ENCODE data around the gene CES2.
A peak's percentile ranks its signal among the peaks of the same experiment; 100 is the strongest.

Gene CES2

GRCh38 chr16:66961914-66962313 is 26.6 kb downstream of the CES2 start:
- Histone ChIP-seq H4K20me1 (ENCODE audit: insufficient read depth, low read length, poor library complexity, severe bottlenecking) (no peaks in the 10 kb centered on the region), H3K4me3 (ENCODE audit: low read length, poor library complexity, severe bottlenecking) (peak overlapping the region; percentile 78), H3K9me2 (replicated peaks; ENCODE audit: low read depth, low read length) (no peaks in the 10 kb centered on the region), H3K79me2 (ENCODE audit: insufficient read depth, low read length) (peaks cover 5% of the 10 kb centered on the region; the same call in 1 of the 2 replicates), H3K36me3 (ENCODE audit: insufficient read depth, low read length) (no peaks in the 10 kb centered on the region), H3F3A (ENCODE audit: low read depth) (no peaks in the 10 kb centered on the region), H3K9ac (ENCODE audit: low read depth, low read length, poor library complexity, severe bottlenecking) (peak overlapping the region; percentile 66), H3K4me1 (ENCODE audit: insufficient read depth, low read length, poor library complexity, severe bottlenecking) (peaks cover 16% of the 10 kb centered on the region), H3K9me3 (ENCODE audit: insufficient read depth, low read depth, low read length) (no peaks in the 10 kb centered on the region), H3K4me2 (ENCODE audit: low read depth, low read length, poor library complexity, severe bottlenecking) (peak overlapping the region; percentile 77), H3K27me3 (ENCODE audit: insufficient read depth, low read length, poor library complexity, severe bottlenecking) (no peaks in the 10 kb centered on the region), H2AFZ (ENCODE audit: low read length) (peak overlapping the region; percentile 75)
- TF ChIP-seq EZH2phosphoT487 (IDR thresholded peaks at IDR 0.05; ENCODE audit: borderline replicate concordance) (no peak), CTCF (conservative IDR thresholded peaks at IDR 0.05; ENCODE audit: low read length) (no peak)

GRCh38 chr16:66964049-66964448 is 28.7 kb downstream of the CES2 start:
- TF ChIP-seq CTCF (conservative IDR thresholded peaks at IDR 0.05; ENCODE audit: low read length): no peak
- H3K4me1 ChIP-seq (ENCODE audit: insufficient read depth, low read length, poor library complexity, severe bottlenecking): peaks cover 16% of the 10 kb centered on the region
- no peaks in the 10 kb centered on the region for H3K9me3 ChIP-seq (ENCODE audit: insufficient read depth, low read depth, low read length)
- H3K4me2 ChIP-seq (ENCODE audit: low read depth, low read length, poor library complexity, severe bottlenecking): peak overlapping the region; percentile 77
- H3K4me3 ChIP-seq (ENCODE audit: low read length, poor library complexity, severe bottlenecking): no peak overlapping the region
- no peaks in the 10 kb centered on the region for H3K36me3 ChIP-seq (ENCODE audit: insufficient read depth, low read length)
- no peak overlapping the region for H3K9ac ChIP-seq (ENCODE audit: low read depth, low read length, poor library complexity, severe bottlenecking)
- no peaks in the 10 kb centered on the region for H3K9me2 ChIP-seq (replicated peaks; ENCODE audit: low read depth, low read length)
- peaks cover 5% of the 10 kb centered on the region; the same call in 1 of the 2 replicates for H3K79me2 ChIP-seq (ENCODE audit: insufficient read depth, low read length)
- no peaks in the 10 kb centered on the region for H3F3A ChIP-seq (ENCODE audit: low read depth)
- H2AFZ ChIP-seq (ENCODE audit: low read length): no peak overlapping the region
- H3K27me3 ChIP-seq (ENCODE audit: insufficient read depth, low read length, poor library complexity, severe bottlenecking): no peaks in the 10 kb centered on the region
- H4K20me1 ChIP-seq (ENCODE audit: insufficient read depth, low read length, poor library complexity, severe bottlenecking): no peaks in the 10 kb centered on the region

- H2AFZ ChIP-seq (ENCODE audit: low read length): no peak overlapping the region
- no peaks in the 10 kb centered on the region for H3K9me2 ChIP-seq (replicated peaks; ENCODE audit: low read depth, low read length)
- H3K9ac ChIP-seq (ENCODE audit: low read depth, low read length, poor library complexity, severe bottlenecking): no peak overlapping the region
- H3F3A ChIP-seq (ENCODE audit: low read depth): no peaks in the 10 kb centered on the region
- no peaks in the 10 kb centered on the region for H3K4me1 ChIP-seq (ENCODE audit: insufficient read depth, low read length, poor library complexity, severe bottlenecking)
- H3K79me2 ChIP-seq (ENCODE audit: insufficient read depth, low read length): no peaks in the 10 kb centered on the region
- no peaks in the 10 kb centered on the region for H3K36me3 ChIP-seq (ENCODE audit: insufficient read depth, low read length)
- no peak overlapping the region for H3K4me3 ChIP-seq (ENCODE audit: low read length, poor library complexity, severe bottlenecking)
- H4K20me1 ChIP-seq (ENCODE audit: insufficient read depth, low read length, poor library complexity, severe bottlenecking): no peaks in the 10 kb centered on the region
- no peak for TF ChIP-seq EZH2phosphoT487 (IDR thresholded peaks at IDR 0.05; ENCODE audit: borderline replicate concordance)
- TF ChIP-seq CTCF (conservative IDR thresholded peaks at IDR 0.05; ENCODE audit: low read length): no peak
- H3K4me2 ChIP-seq (ENCODE audit: low read depth, low read length, poor library complexity, severe bottlenecking): no peak overlapping the region
- no peaks in the 10 kb centered on the region for H3K27me3 ChIP-seq (ENCODE audit: insufficient read depth, low read length, poor library complexity, severe bottlenecking)
- H3K9me3 ChIP-seq (ENCODE audit: insufficient read depth, low read depth, low read length): no peaks in the 10 kb centered on the region
Observed at GRCh38 chr16:66968847-66969246, 33.5 kb downstream of the CES2 start.
